ENCODE measurements around the gene ABCC6. TPM values are rescaled to one million over a fixed set of nuclear protein-coding genes. Genes with fewer than 3 reads are reported as not detected.

Gene ABCC6
- total RNA-seq, 1 experiment from 2014 or later, result 0.73 TPM

DNA sequence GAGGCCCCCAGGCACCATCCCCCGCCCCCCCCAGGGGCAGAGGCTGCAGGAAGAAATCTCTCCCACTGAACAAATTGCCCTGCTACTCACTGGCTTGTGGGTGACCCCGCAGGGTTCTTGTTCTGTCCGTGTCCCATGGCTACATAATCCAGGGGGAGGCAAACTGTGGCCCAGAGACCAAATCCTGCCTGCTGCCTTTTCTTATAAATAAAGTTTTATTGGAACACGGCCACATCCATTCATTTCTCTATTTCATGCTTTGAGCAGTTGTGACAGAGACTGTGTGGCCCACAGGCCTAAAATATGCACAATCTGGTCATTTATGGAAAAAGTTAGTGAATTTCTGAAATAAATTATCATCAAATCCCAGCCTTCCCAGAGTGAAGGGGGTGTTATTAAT is 38.2 kb downstream of the ABCC6 start:
- POLR2A ChIA-PET (ENCODE audit: unreplicated experiment), result no interaction called here
- Histone ChIP-seq H3K4me1 (ENCODE audit: insufficient read depth, low read length) (no peaks in the 10 kb centered on the region), H3K27ac (ENCODE audit: low read length) (no peak overlapping the region), H3K4me3 (ENCODE audit: low read length) (no peak overlapping the region), H3K9me3 (ENCODE audit: low read length) (no peaks in the 10 kb centered on the region), H3K9ac (ENCODE audit: low read length) (no peak overlapping the region), H3K36me3 (ENCODE audit: low read depth, low read length) (no peaks in the 10 kb centered on the region), H3F3A (ENCODE audit: low read length, unreplicated experiment) (no peaks in the 10 kb centered on the region), H2AFZ (ENCODE audit: low read length) (no peak overlapping the region), H3K9me2 (replicated peaks; ENCODE audit: low read length) (no peaks in the 10 kb centered on the region), H4K20me1 (ENCODE audit: low read length) (no peaks in the 10 kb centered on the region), H3K79me2 (ENCODE audit: low read length) (no peaks in the 10 kb centered on the region), H3K4me2 (ENCODE audit: low read length) (no peak overlapping the region), H3K27me3 (ENCODE audit: low read length) (no peaks in the 10 kb centered on the region)
- ATAC-seq (no peak), DNase-seq (no peak)
- CTCF ChIA-PET, result no interaction called here
- BruUV-seq (replicated peaks), result no TSS peak
- no peak for TF ChIP-seq CTCF (conservative IDR thresholded peaks at IDR 0.05; ENCODE audit: low read depth, low read length)
- no peak for TF ChIP-seq EZH2phosphoT487 (IDR thresholded peaks at IDR 0.05; ENCODE audit: borderline replicate concordance, low read length)
- no peak for TF ChIP-seq EZH2 (IDR thresholded peaks at IDR 0.05; ENCODE audit: low read length, unreplicated experiment)
- intact Hi-C loops (cut with micrococcal nuclease), result no loop called here

- H3F3A ChIP-seq (ENCODE audit: low read length, unreplicated experiment), result no peaks in the 10 kb centered on the region
- POLR2A ChIA-PET (ENCODE audit: unreplicated experiment), result no interaction called here
- DNase-seq (no peak), ATAC-seq (no peak)
- H3K4me1 ChIP-seq (ENCODE audit: insufficient read depth, low read length), result no peaks in the 10 kb centered on the region
- H2AFZ ChIP-seq (ENCODE audit: low read length), result no peak overlapping the region
- H4K20me1 ChIP-seq (ENCODE audit: low read length), result no peaks in the 10 kb centered on the region
- TF ChIP-seq CTCF (conservative IDR thresholded peaks at IDR 0.05; ENCODE audit: low read depth, low read length), result no peak
- no peak for TF ChIP-seq EZH2phosphoT487 (IDR thresholded peaks at IDR 0.05; ENCODE audit: borderline replicate concordance, low read length)
- no peak for TF ChIP-seq EZH2 (IDR thresholded peaks at IDR 0.05; ENCODE audit: low read length, unreplicated experiment)
- H3K27ac ChIP-seq (ENCODE audit: low read length), result no peak overlapping the region
- no peaks in the 10 kb centered on the region for H3K79me2 ChIP-seq (ENCODE audit: low read length)
- no peak overlapping the region for H3K4me2 ChIP-seq (ENCODE audit: low read length)
- BruUV-seq (replicated peaks), result no TSS peak
- H3K36me3 ChIP-seq (ENCODE audit: low read depth, low read length), result no peaks in the 10 kb centered on the region
- no peaks in the 10 kb centered on the region for H3K27me3 ChIP-seq (ENCODE audit: low read length)
- CTCF ChIA-PET, result no interaction called here
- no peaks in the 10 kb centered on the region for H3K9me3 ChIP-seq (ENCODE audit: low read length)
- intact Hi-C loops (cut with micrococcal nuclease), result no loop called here
- no peak overlapping the region for H3K9ac ChIP-seq (ENCODE audit: low read length)
- H3K4me3 ChIP-seq (ENCODE audit: low read length), result no peak overlapping the region
- no peaks in the 10 kb centered on the region for H3K9me2 ChIP-seq (replicated peaks; ENCODE audit: low read length)
These were observed 38.7 kb downstream of the ABCC6 start for GRCh38 chr16:16184594-16184993.

- H4K20me1 ChIP-seq (ENCODE audit: low read length), result no peaks in the 10 kb centered on the region
- no peaks in the 10 kb centered on the region for H3K79me2 ChIP-seq (ENCODE audit: low read length)
- ChIA-PET CTCF (no interaction called here), POLR2A (ENCODE audit: unreplicated experiment) (no interaction called here)
- TF ChIP-seq CTCF (conservative IDR thresholded peaks at IDR 0.05; ENCODE audit: low read depth, low read length), result peak; percentile 45
- no peak for TF ChIP-seq EZH2 (IDR thresholded peaks at IDR 0.05; ENCODE audit: low read length, unreplicated experiment)
- TF ChIP-seq EZH2phosphoT487 (IDR thresholded peaks at IDR 0.05; ENCODE audit: borderline replicate concordance, low read length), result no peak
- H3K27me3 ChIP-seq (ENCODE audit: low read length), result no peaks in the 10 kb centered on the region
- intact Hi-C loops (cut with micrococcal nuclease), result no loop called here
- DNase-seq (no peak), ATAC-seq (no peak)
- H3K4me1 ChIP-seq (ENCODE audit: insufficient read depth, low read length), result no peaks in the 10 kb centered on the region
- no peak overlapping the region for H2AFZ ChIP-seq (ENCODE audit: low read length)
- no TSS peak for BruUV-seq (replicated peaks)
- H3K4me2 ChIP-seq (ENCODE audit: low read length), result no peak overlapping the region
- H3K9me2 ChIP-seq (replicated peaks; ENCODE audit: low read length), result no peaks in the 10 kb centered on the region
- H3K4me3 ChIP-seq (ENCODE audit: low read length), result no peak overlapping the region
- no peak overlapping the region for H3K27ac ChIP-seq (ENCODE audit: low read length)
- no peaks in the 10 kb centered on the region for H3F3A ChIP-seq (ENCODE audit: low read length, unreplicated experiment)
- H3K36me3 ChIP-seq (ENCODE audit: low read depth, low read length), result no peaks in the 10 kb centered on the region
- no peaks in the 10 kb centered on the region for H3K9me3 ChIP-seq (ENCODE audit: low read length)
- H3K9ac ChIP-seq (ENCODE audit: low read length), result no peak overlapping the region
These were observed 39.7 kb downstream of the ABCC6 start for GRCh38 chr16:16183562-16183961.

Data from PC-3 (cell line).